Gastroesophageal sphincter (tissue), 3 donors: ENCODE measurements around the gene DDX54.

Experiments
- CTCF ChIP-seq, 4 experiments: fragments of 200-600 bp in 2 of 4; fragments of 450-650 bp in 2 of 4; sonication (generic) in 1 of 4; IDR thresholded peaks; one replicate each; pipeline ENCODE4 v1.5.1; 2017 to 2019; ENCODE audit warnings: antibody characterized with exemption in 4 of 4, mild to moderate bottlenecking in 2 of 4, moderate library complexity in 2 of 4
- EP300 ChIP-seq: sonication (generic); formaldehyde crosslinking; IDR thresholded peaks from one replicate; pipeline ENCODE4 v1.6.1; 2017; ENCODE audit warnings: antibody characterized with exemption, mild to moderate bottlenecking
- POLR2A ChIP-seq, 2 donors: fragments of 450-650 bp; IDR thresholded peaks; one replicate each; pipeline ENCODE4 v1.6.1; 2017; ENCODE audit warnings: antibody characterized with exemption in 2 of 2, mild to moderate bottlenecking in 2 of 2, moderate library complexity in 1 of 2
- POLR2AphosphoS5 ChIP-seq: sonication (generic); formaldehyde crosslinking; IDR thresholded peaks from one replicate; pipeline ENCODE4 v1.6.1; 2017; ENCODE audit warnings: antibody characterized with exemption

- TF ChIP-seq CTCF (IDR thresholded peaks at IDR 0.05) (no peak), POLR2AphosphoS5 (no peak), POLR2A (IDR thresholded peaks at IDR 0.05) (no peak), EP300 (no peak)
These were observed 55.4 kb downstream of the DDX54 start for GRCh38 chr12:113129664-113130456.
